Measurements from ENCODE around the gene NAALADL2.

The NAALADL2 gene

GRCh38 chr3:175476489-175476888, 617.4 kb downstream of the NAALADL2 start:
- in situ Hi-C loops (cut with HindIII; ENCODE audit: low sequenced_read_pairs) = no loop called here
- TF ChIP-seq, protein P1, sequence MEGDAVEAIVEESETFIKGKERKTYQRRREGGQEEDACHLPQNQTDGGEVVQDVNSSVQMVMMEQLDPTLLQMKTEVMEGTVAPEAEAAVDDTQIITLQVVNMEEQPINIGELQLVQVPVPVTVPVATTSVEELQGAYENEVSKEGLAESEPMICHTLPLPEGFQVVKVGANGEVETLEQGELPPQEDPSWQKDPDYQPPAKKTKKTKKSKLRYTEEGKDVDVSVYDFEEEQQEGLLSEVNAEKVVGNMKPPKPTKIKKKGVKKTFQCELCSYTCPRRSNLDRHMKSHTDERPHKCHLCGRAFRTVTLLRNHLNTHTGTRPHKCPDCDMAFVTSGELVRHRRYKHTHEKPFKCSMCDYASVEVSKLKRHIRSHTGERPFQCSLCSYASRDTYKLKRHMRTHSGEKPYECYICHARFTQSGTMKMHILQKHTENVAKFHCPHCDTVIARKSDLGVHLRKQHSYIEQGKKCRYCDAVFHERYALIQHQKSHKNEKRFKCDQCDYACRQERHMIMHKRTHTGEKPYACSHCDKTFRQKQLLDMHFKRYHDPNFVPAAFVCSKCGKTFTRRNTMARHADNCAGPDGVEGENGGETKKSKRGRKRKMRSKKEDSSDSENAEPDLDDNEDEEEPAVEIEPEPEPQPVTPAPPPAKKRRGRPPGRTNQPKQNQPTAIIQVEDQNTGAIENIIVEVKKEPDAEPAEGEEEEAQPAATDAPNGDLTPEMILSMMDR (IDR thresholded peaks at IDR 0.05; ENCODE audit: low read depth, low read length, missing control alignments) = no peak
- no peak overlapping the region for H3K4me3 ChIP-seq (ENCODE audit: low read depth, low read length)
- no peak for DNase-seq (ENCODE audit: low read depth)

DNA sequence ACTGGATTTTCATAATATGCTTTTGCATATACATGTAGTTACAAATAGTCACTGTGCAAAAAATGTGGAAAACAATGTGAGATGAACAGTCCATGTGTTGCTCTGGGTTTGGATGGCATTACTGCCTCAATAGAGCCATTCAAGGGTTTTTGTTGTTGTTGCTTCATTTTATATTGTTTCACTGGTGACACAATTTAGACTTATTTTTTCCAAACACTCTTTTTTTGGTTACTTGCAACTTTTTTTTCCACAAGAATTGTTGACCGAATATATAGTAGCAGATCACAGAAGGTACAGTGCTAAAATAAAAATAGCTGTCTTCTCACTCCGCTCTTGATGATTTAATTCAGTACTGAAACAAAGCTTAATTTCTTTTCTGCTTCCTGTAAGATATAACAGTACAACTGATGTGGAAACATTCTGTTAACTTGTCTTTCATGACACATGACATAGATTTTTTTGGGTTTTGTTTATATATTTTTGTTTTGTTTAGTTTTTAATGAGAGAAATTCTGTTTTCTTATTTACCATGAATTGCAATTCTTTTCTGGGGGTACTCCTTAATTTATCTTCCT, 618.6 kb downstream of the NAALADL2 start:
- in situ Hi-C loops (cut with HindIII; ENCODE audit: low sequenced_read_pairs) = no loop called here
- DNase-seq (ENCODE audit: low read depth) = no peak
- no peak overlapping the region for H3K4me3 ChIP-seq (ENCODE audit: low read depth, low read length)
- TF ChIP-seq, protein P1 (IDR thresholded peaks at IDR 0.05; ENCODE audit: low read depth, low read length, missing control alignments) = no peak

DNA sequence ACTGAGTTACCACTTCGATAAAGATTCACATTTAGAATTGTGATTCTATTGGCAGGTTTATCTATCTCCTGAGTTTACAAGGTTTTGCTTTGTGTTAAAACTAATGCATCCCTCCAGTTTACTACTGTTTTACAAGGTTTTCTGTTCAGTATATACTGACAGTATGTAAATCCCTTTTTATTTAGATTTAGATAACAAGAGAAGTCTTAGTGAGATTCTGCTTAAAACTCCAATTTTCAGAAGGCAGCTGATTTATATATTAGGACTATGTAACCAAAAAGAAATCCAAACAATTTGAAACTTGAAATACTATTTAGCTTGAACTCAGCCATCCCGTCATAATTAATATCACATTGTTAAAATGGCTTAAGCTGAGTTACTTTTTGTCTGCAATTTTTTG, 619.2 kb downstream of the NAALADL2 start:
- in situ Hi-C loops (cut with HindIII; ENCODE audit: low sequenced_read_pairs) = no loop called here
- TF ChIP-seq, protein P1 (IDR thresholded peaks at IDR 0.05; ENCODE audit: low read depth, low read length, missing control alignments) = no peak
- no peak overlapping the region for H3K4me3 ChIP-seq (ENCODE audit: low read depth, low read length)
- no peak for DNase-seq (ENCODE audit: low read depth)

DNA sequence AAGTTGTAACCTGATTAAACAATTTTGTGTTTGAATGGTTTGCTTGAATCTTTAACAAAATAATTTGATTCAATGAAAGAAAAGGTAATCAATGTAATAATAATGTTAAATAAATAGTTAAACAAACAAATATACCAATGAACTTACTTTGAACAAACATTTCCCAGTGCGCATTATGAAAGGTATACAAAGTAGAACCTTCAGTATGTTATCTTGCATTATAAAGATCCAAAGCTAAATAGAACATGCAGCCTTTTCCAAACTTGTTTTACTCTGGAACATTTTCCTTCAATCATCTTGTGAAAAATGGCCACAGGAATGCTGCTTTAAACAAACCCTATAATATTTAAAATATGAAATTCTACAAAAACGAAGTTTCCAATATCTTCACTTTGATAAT, 620.0 kb downstream of the NAALADL2 start:
- in situ Hi-C loops (cut with HindIII; ENCODE audit: low sequenced_read_pairs) = no loop called here
- TF ChIP-seq, protein P1 (IDR thresholded peaks at IDR 0.05; ENCODE audit: low read depth, low read length, missing control alignments) = no peak
- no peak overlapping the region for H3K4me3 ChIP-seq (ENCODE audit: low read depth, low read length)
- DNase-seq (ENCODE audit: low read depth) = no peak

GRCh38 chr3:175479800-175480199, 620.7 kb downstream of the NAALADL2 start:
- in situ Hi-C loops (cut with HindIII; ENCODE audit: low sequenced_read_pairs) = no loop called here

GRCh38 chr3:175484666-175485065, 625.5 kb downstream of the NAALADL2 start:
- in situ Hi-C loops (cut with HindIII; ENCODE audit: low sequenced_read_pairs) = no loop called here
- TF ChIP-seq, protein P1 (IDR thresholded peaks at IDR 0.05; ENCODE audit: low read depth, low read length, missing control alignments) = no peak
- DNase-seq (ENCODE audit: low read depth) = no peak
- H3K4me3 ChIP-seq (ENCODE audit: low read depth, low read length) = no peak overlapping the region

More at GRCh38 chr3:175479800-175480199, 620.7 kb downstream of the NAALADL2 start:
- TF ChIP-seq, protein P1 (IDR thresholded peaks at IDR 0.05; ENCODE audit: low read depth, low read length, missing control alignments) = no peak
- no peak overlapping the region for H3K4me3 ChIP-seq (ENCODE audit: low read depth, low read length)
- no peak for DNase-seq (ENCODE audit: low read depth)

Data from astrocyte of the cerebellum (primary cell).